Caco-2 (cell line): ENCODE measurements around the gene FHAD1. TPM values are rescaled to one million over a fixed set of nuclear protein-coding genes. Genes with fewer than 3 reads are reported as not detected.

Source experiments
- BruUV-seq: library from RNA; stranded (reverse); fragments of 400-500 nt; replicated peaks from 2 replicates; lab custom pipeline; 2021; lab: Mats Ljungman, UMichigan
- CTCF ChIA-PET: fragments of 300-600 bp; sonication (Branson Sonifier 250); formaldehyde crosslinking; loops from one replicate; lab custom pipeline; 2022; ENCODE audit warnings: antibody characterized with exemption; lab: Charles Lee
- POLR2A ChIA-PET: fragments of 300-600 bp; sonication (Branson Sonifier 250); formaldehyde crosslinking; loops from one replicate; lab custom pipeline; 2022; ENCODE audit warnings: antibody characterized with exemption; lab: Charles Lee
- DNase-seq, 2 experiments: peaks; one replicate each; pipeline versions ENCODE4 v3.0.0 to v3.0.0-alpha.2; 2020 to 2022
- H3K27me3 ChIP-seq: replicated peaks from 2 replicates; pipeline ENCODE4 v1.6.0; 2011; ENCODE audit warnings: low read length; ENCODE audit not compliant: control insufficient read depth, insufficient read depth
- H3K36me3 ChIP-seq: 2 replicates; pipeline ENCODE4 v1.5.1; 2011; ENCODE audit warnings: low read length; ENCODE audit not compliant: control insufficient read depth, insufficient read depth
- H3K4me1 ChIP-seq: fragments of 250-450 bp; sonication (Bioruptor Pico); 2 replicates; pipeline ENCODE4 v1.5.1; 2020; ENCODE audit warnings: mild to moderate bottlenecking
- H3K4me3 ChIP-seq: 2 replicates; pipeline ENCODE4 v1.5.1; 2011; ENCODE audit warnings: low read depth, mild to moderate bottlenecking, control low read depth, low read length
- H3K9me3 ChIP-seq: fragments of 250-450 bp; sonication (Bioruptor Pico); 2 replicates; pipeline ENCODE4 v1.5.1; 2020; ENCODE audit warnings: mild to moderate bottlenecking, moderate library complexity
- H3K27ac Mint-ChIP-seq: one replicate; pipeline ENCODE4 v1.8.0; 2022; ENCODE audit warnings: mixed read lengths; ENCODE audit not compliant: unreplicated experiment
- H3K27me3 Mint-ChIP-seq: one replicate; pipeline ENCODE4 v1.8.0; 2022; ENCODE audit warnings: mixed read lengths; ENCODE audit not compliant: insufficient read depth, unreplicated experiment
- H3K36me3 Mint-ChIP-seq: one replicate; pipeline ENCODE4 v1.8.0; 2022; ENCODE audit warnings: mild to moderate bottlenecking, mixed read lengths; ENCODE audit not compliant: insufficient read depth, unreplicated experiment
- H3K4me1 Mint-ChIP-seq: one replicate; pipeline ENCODE4 v1.8.0; 2022; ENCODE audit warnings: low read depth, mixed read lengths; ENCODE audit not compliant: unreplicated experiment
- H3K4me3 Mint-ChIP-seq: one replicate; pipeline ENCODE4 v1.8.0; 2022; ENCODE audit warnings: mild to moderate bottlenecking, moderate library complexity, mixed read lengths; ENCODE audit not compliant: unreplicated experiment
- H3K9me3 Mint-ChIP-seq: one replicate; pipeline ENCODE4 v1.8.0; 2022; ENCODE audit warnings: mixed read lengths; ENCODE audit not compliant: unreplicated experiment
- intact Hi-C: fragments of 100-400 bp; cut with micrococcal nuclease; formaldehyde crosslinking; loops from one replicate; pipeline ENCODE4 v1.10.0; 2022; ENCODE audit not compliant: unreplicated experiment
- total RNA-seq: library from RNA; stranded (reverse); gene quantifications from 2 replicates; pipeline ENCODE4 v1.2.3, GENCODE V29; 2022
- TF ChIP-seq, protein P1 (sequence below), 2 experiments: fragments of 200-600 bp in 1 of 2; IDR thresholded peaks; 1 replicate in 1 of 2; 2 replicates in 1 of 2; pipeline versions ENCODE4 v1.5.1 to v1.8.0; 2011 to 2022; ENCODE audit warnings: antibody characterized with exemption in 1 of 2, control low read depth in 1 of 2, inconsistent platforms in 1 of 2, low read depth in 1 of 2, low read length in 1 of 2, mild to moderate bottlenecking in 1 of 2, moderate library complexity in 1 of 2; ENCODE audit not compliant: insufficient read depth in 1 of 2, severe bottlenecking in 1 of 2, unreplicated experiment in 1 of 2

Gene FHAD1
- total RNA-seq, 1 experiment from 2014 or later = 0.18 TPM

DNA sequence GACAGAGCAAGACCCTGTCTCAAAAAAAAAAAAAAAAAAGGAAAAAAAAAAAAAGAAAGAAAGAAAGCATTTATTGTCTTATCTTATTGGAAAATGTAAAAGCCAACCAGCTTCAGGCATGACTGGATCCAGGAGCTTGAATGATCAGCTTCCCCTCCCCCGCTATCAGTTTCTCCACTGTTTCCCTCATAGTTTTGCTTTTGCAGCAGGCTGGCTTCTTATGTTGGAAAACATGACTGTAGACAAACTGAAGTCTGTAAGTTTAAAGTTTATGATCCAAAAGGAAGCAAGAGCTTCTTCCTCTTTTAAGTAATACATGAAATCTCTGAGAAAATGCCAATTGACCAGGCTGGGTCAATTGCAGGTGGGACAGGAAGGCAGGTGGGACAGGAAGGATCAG lies 52.2 kb downstream of the FHAD1 start:
- H3K27me3 Mint-ChIP-seq = no peaks in the 10 kb centered on the region
- no peak overlapping the region for H3K4me3 Mint-ChIP-seq
- no peaks in the 10 kb centered on the region for H3K4me1 ChIP-seq
- H3K9me3 ChIP-seq = no peaks in the 10 kb centered on the region
- H3K4me3 ChIP-seq = no peak overlapping the region
- ChIA-PET POLR2A (no interaction called here), CTCF (interaction anchor here (0.6 to 1.2 kb wide), 4 partner anchors 105 to 547 kb away, joined by 3 to 6 read pairs (median 4); no protein-coding TSS in a partner anchor)
- H3K4me1 Mint-ChIP-seq = no peaks in the 10 kb centered on the region
- H3K36me3 Mint-ChIP-seq = no peaks in the 10 kb centered on the region
- H3K27me3 ChIP-seq = no peaks in the 10 kb centered on the region
- H3K9me3 Mint-ChIP-seq = no peaks in the 10 kb centered on the region
- DNase-seq = no peak
- H3K27ac Mint-ChIP-seq = no peak overlapping the region
- H3K36me3 ChIP-seq = no peaks in the 10 kb centered on the region
- intact Hi-C loops = no loop called here
- TF ChIP-seq, protein P1, sequence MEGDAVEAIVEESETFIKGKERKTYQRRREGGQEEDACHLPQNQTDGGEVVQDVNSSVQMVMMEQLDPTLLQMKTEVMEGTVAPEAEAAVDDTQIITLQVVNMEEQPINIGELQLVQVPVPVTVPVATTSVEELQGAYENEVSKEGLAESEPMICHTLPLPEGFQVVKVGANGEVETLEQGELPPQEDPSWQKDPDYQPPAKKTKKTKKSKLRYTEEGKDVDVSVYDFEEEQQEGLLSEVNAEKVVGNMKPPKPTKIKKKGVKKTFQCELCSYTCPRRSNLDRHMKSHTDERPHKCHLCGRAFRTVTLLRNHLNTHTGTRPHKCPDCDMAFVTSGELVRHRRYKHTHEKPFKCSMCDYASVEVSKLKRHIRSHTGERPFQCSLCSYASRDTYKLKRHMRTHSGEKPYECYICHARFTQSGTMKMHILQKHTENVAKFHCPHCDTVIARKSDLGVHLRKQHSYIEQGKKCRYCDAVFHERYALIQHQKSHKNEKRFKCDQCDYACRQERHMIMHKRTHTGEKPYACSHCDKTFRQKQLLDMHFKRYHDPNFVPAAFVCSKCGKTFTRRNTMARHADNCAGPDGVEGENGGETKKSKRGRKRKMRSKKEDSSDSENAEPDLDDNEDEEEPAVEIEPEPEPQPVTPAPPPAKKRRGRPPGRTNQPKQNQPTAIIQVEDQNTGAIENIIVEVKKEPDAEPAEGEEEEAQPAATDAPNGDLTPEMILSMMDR (IDR thresholded peaks at IDR 0.05; ENCODE audit: insufficient read depth in 1 of 2, low read depth in 1 of 2, low read length in 1 of 2, severe bottlenecking in 1 of 2, unreplicated experiment in 1 of 2) = no peak
- BruUV-seq = no TSS peak

DNA sequence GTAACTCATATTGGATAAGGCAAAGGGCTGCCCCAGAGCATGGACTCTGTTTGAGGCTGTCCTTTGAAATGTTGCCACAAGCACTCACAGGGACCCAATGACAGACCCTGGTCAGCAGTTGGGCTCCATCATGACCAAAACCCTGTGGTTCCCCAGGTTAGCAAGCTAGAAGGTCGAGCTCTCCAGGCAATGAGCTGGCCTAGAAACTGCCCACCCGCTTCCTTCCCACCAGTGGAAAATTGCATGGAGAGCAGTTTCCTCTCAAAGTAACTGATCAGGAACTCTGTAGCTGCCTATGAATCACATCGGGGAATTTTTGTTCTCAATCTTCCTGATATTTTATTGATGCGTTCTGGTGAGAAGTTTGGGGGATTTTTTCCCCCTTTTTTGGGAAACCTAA lies 52.8 kb downstream of the FHAD1 start:
- ChIA-PET CTCF (no interaction called here), POLR2A (no interaction called here)
- Mint-ChIP-seq H3K36me3 (no peaks in the 10 kb centered on the region), H3K4me1 (no peaks in the 10 kb centered on the region), H3K27ac (no peak overlapping the region), H3K27me3 (no peaks in the 10 kb centered on the region), H3K4me3 (no peak overlapping the region), H3K9me3 (no peaks in the 10 kb centered on the region)
- BruUV-seq = no TSS peak
- intact Hi-C loops = no loop called here
- Histone ChIP-seq H3K4me3 (no peak overlapping the region), H3K27me3 (no peaks in the 10 kb centered on the region), H3K4me1 (no peaks in the 10 kb centered on the region), H3K36me3 (no peaks in the 10 kb centered on the region), H3K9me3 (no peaks in the 10 kb centered on the region)
- DNase-seq = no peak
- TF ChIP-seq, protein P1 (IDR thresholded peaks at IDR 0.05; ENCODE audit: insufficient read depth in 1 of 2, low read depth in 1 of 2, low read length in 1 of 2, severe bottlenecking in 1 of 2, unreplicated experiment in 1 of 2) = no peak

DNA sequence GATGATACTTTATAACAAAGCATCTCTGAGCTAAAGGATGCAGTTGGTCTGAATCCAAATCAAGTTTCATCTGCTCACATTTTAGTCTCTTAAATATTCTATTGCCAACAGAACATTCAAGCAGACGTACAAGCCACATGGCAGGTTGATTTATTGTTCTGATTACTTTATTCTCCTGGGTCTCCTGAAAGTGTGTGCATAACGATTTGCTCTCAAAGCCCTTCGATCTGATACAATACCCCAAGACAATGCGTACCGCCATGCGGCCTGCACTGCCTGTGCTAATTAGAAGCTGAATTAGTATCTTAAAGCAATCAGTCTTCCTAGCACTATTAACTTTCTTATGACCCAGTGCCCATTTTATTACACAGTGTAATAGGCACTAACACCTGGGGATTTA lies 56.9 kb downstream of the FHAD1 start:
- Mint-ChIP-seq H3K4me1 (no peaks in the 10 kb centered on the region), H3K4me3 (no peak overlapping the region), H3K9me3 (peaks cover 10% of the 10 kb centered on the region), H3K36me3 (no peaks in the 10 kb centered on the region), H3K27me3 (no peaks in the 10 kb centered on the region), H3K27ac (no peak overlapping the region)
- H3K27me3 ChIP-seq = no peaks in the 10 kb centered on the region
- peaks cover 12% of the 10 kb centered on the region for H3K4me1 ChIP-seq
- intact Hi-C loops = loop anchor here (1.0 to 2.0 kb wide), 2 partner anchors 31 to 176 kb away; no protein-coding TSS in a partner anchor
- BruUV-seq = no TSS peak
- no peak overlapping the region for H3K4me3 ChIP-seq
- no peaks in the 10 kb centered on the region for H3K9me3 ChIP-seq
- TF ChIP-seq, protein P1 (IDR thresholded peaks at IDR 0.05; ENCODE audit: insufficient read depth in 1 of 2, low read depth in 1 of 2, low read length in 1 of 2, severe bottlenecking in 1 of 2, unreplicated experiment in 1 of 2) = no peak
- no peaks in the 10 kb centered on the region for H3K36me3 ChIP-seq
- DNase-seq = no peak
- ChIA-PET CTCF (interaction anchor here (1.6 kb wide), 1 partner anchor 176 kb away, joined by 8 read pairs; no protein-coding TSS in a partner anchor), POLR2A (no interaction called here)
